Thyroid gland (tissue), 4 donors: Measurements from ENCODE around the gene TARBP2. TPM values are rescaled to one million over a fixed set of nuclear protein-coding genes. Genes with fewer than 3 reads are reported as not detected.

Experiments used
- DNase-seq, 2 donors: peaks; one replicate each; pipeline ENCODE4 v3.0.0-alpha.2; 2019
- H3K27ac ChIP-seq, 3 donors: fragments of 200-600 bp; sonication (generic); 1 replicate in 2 of 3; 2 replicates in 1 of 3; pipeline ENCODE4 v1.5.1; 2016 to 2019; ENCODE audit warnings: mild to moderate bottlenecking in 1 of 3, moderate library complexity in 1 of 3
- H3K27me3 ChIP-seq: fragments of 200-600 bp; sonication (generic); one replicate; pipeline ENCODE4 v1.5.1; 2019
- H3K36me3 ChIP-seq, 2 donors: fragments of 200-600 bp; sonication (generic); one replicate each; pipeline ENCODE4 v1.5.1; 2016 to 2019
- H3K4me1 ChIP-seq, 2 donors: fragments of 200-600 bp; sonication (generic); one replicate each; pipeline ENCODE4 v1.5.1; 2017 to 2019
- H3K4me3 ChIP-seq, 3 donors: fragments of 200-600 bp; sonication (generic); replicated peaks in 1 of 3; 1 replicate in 2 of 3; 2 replicates in 1 of 3; pipeline ENCODE4 v1.5.1; 2016; ENCODE audit warnings: mild to moderate bottlenecking in 1 of 3
- H3K9me3 ChIP-seq: fragments of 200-600 bp; sonication (generic); one replicate; pipeline ENCODE4 v1.5.1; 2017
- POLR2A ChIP-seq, 2 donors: fragments of 450-650 bp; IDR thresholded peaks; one replicate each; pipeline ENCODE4 v1.6.1; 2017; ENCODE audit warnings: antibody characterized with exemption in 2 of 2, mild to moderate bottlenecking in 2 of 2, moderate library complexity in 1 of 2
- WGBS, 2 donors: methylation state at CpG; one replicate each; pipeline ENCODE4 v1.1.5; 2017; 5-methylcytosine and 5-hydroxymethylcytosine counted together
- intact Hi-C: fragments of 100-400 bp; cut with DNase I; formaldehyde crosslinking; loops from one replicate; pipeline ENCODE4 v1.15.1; 2023
- total RNA-seq, 4 donors: library from RNA; depleted of rRNA; stranded (reverse); fragments of >200 nt; gene quantifications; one replicate each; pipeline ENCODE4 v1.2.3, GENCODE V29; 2016
- TF ChIP-seq, protein P1 (sequence below), 6 experiments: fragments of 200-600 bp in 3 of 6; fragments of 450-650 bp in 3 of 6; sonication (generic) in 3 of 6; IDR thresholded peaks; one replicate each; pipeline ENCODE4 v1.5.1; 2016 to 2019; ENCODE audit warnings: antibody characterized with exemption in 6 of 6, mild to moderate bottlenecking in 2 of 6, inconsistent platforms in 1 of 6, moderate library complexity in 1 of 6

The TARBP2 gene
- total RNA-seq, 4 donors from 2014 or later, result 31.2 to 44.8 (median 34.7) TPM

- H3K27ac ChIP-seq, result no peak overlapping the region
- DNase-seq, result no peak
- H3K36me3 ChIP-seq, result peaks cover 57 to 65% of the 10 kb centered on the region in 2 donors
- H3K4me1 ChIP-seq, result peaks cover 6 to 9% of the 10 kb centered on the region in 2 donors
- WGBS, 2 donors, result 97% methylated on average over 7 of the region's 7 CpGs
- no peaks in the 10 kb centered on the region for H3K27me3 ChIP-seq
- H3K4me3 ChIP-seq, result no peak overlapping the region
- H3K9me3 ChIP-seq, result no peaks in the 10 kb centered on the region
- intact Hi-C loops, result no loop called here
- TF ChIP-seq, protein P1, sequence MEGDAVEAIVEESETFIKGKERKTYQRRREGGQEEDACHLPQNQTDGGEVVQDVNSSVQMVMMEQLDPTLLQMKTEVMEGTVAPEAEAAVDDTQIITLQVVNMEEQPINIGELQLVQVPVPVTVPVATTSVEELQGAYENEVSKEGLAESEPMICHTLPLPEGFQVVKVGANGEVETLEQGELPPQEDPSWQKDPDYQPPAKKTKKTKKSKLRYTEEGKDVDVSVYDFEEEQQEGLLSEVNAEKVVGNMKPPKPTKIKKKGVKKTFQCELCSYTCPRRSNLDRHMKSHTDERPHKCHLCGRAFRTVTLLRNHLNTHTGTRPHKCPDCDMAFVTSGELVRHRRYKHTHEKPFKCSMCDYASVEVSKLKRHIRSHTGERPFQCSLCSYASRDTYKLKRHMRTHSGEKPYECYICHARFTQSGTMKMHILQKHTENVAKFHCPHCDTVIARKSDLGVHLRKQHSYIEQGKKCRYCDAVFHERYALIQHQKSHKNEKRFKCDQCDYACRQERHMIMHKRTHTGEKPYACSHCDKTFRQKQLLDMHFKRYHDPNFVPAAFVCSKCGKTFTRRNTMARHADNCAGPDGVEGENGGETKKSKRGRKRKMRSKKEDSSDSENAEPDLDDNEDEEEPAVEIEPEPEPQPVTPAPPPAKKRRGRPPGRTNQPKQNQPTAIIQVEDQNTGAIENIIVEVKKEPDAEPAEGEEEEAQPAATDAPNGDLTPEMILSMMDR (IDR thresholded peaks at IDR 0.05), result no peak
- no peak for TF ChIP-seq POLR2A (IDR thresholded peaks at IDR 0.05)
Observed at GRCh38 chr12:53532524-53533445, 31.7 kb downstream of the TARBP2 start.

DNA sequence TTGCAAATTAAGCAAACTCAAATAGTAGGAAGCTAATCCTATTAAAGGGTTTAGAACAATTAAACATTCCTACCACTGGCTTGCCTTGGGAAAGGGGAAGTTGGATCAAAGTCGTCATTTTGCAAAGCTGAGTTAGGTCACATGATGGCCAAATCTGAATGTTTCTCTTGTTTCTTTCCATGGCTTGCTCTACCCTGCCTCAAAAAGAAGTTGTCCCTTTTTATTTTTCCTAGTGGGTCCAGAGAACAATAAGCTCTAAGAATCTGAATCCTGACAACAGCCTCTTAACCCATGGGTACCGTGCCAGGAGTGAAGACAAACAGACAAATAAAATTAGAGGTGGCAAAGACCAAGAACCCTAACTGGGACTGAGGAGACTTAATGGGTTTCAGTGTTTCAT, 32.4 kb downstream of the TARBP2 start:
- no peak overlapping the region for H3K27ac ChIP-seq
- no peak for DNase-seq
- H3K36me3 ChIP-seq, result peaks cover 57 to 65% of the 10 kb centered on the region in 2 donors
- intact Hi-C loops, result no loop called here
- peaks cover 11 to 15% of the 10 kb centered on the region in 2 donors for H3K4me1 ChIP-seq
- H3K4me3 ChIP-seq, result no peak overlapping the region
- no peaks in the 10 kb centered on the region for H3K27me3 ChIP-seq
- WGBS, 2 donors, result 73 to 80% methylated on average over 2 of the region's 2 CpGs
- TF ChIP-seq POLR2A (IDR thresholded peaks at IDR 0.05), result no peak
- TF ChIP-seq, protein P1 (IDR thresholded peaks at IDR 0.05), result no peak
- H3K9me3 ChIP-seq, result no peaks in the 10 kb centered on the region

DNA sequence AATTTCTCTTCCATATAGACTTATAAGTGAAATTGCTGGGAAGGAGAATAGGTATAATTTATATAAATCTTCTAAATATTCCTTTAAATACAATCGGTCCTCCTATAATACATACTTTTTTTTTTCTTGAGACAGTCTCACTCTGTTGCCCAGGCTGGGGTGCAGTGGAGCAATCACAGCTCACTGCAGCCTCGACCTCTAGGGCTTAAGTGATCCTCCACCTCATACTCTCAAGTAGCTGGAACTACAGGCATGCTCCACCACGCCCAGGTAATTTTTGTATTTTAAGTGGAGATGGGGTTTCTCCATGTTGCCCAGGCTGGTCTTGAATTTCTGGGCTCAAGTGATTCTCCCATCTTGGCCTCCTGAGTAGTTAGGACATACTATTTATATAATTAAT, 35.9 kb downstream of the TARBP2 start:
- Histone ChIP-seq H3K27me3 (no peaks in the 10 kb centered on the region), H3K9me3 (no peaks in the 10 kb centered on the region), H3K4me1 (peaks cover 17 to 22% of the 10 kb centered on the region in 2 donors), H3K27ac (peak overlapping the region in 2 of 3 donors; percentile 32 to 49), H3K4me3 (no peak overlapping the region), H3K36me3 (peaks cover 47 to 57% of the 10 kb centered on the region in 2 donors)
- peak; percentile 58 to 62 for DNase-seq
- no peak for TF ChIP-seq POLR2A (IDR thresholded peaks at IDR 0.05)
- TF ChIP-seq, protein P1 (IDR thresholded peaks at IDR 0.05), result no peak
- intact Hi-C loops, result no loop called here
- 34 to 39% methylated on average over 3 of the region's 3 CpGs for WGBS, 2 donors

GRCh38 chr12:53538209-53538689, 37.2 kb downstream of the TARBP2 start:
- Histone ChIP-seq H3K36me3 (peaks cover 45 to 53% of the 10 kb centered on the region in 2 donors), H3K4me3 (no peak overlapping the region), H3K27ac (peak overlapping the region; percentile 0 to 49 (median 46)), H3K27me3 (no peaks in the 10 kb centered on the region), H3K4me1 (peaks cover 21 to 22% of the 10 kb centered on the region in 2 donors), H3K9me3 (no peaks in the 10 kb centered on the region)
- WGBS, 2 donors, result 0 to 14% methylated on average over 1 of the region's 1 CpG
- intact Hi-C loops, result no loop called here
- TF ChIP-seq, protein P1 (IDR thresholded peaks at IDR 0.05), result no peak
- no peak for TF ChIP-seq POLR2A (IDR thresholded peaks at IDR 0.05)
- DNase-seq, result peak in 1 of 2 donors; percentile 26

GRCh38 chr12:53539526-53539925, 38.4 kb downstream of the TARBP2 start:
- DNase-seq, result no peak
- intact Hi-C loops, result no loop called here
- Histone ChIP-seq H3K36me3 (peaks cover 32 to 41% of the 10 kb centered on the region in 2 donors), H3K4me1 (peaks cover 24 to 33% of the 10 kb centered on the region in 2 donors), H3K9me3 (no peaks in the 10 kb centered on the region), H3K4me3 (no peak overlapping the region), H3K27me3 (no peaks in the 10 kb centered on the region), H3K27ac (peak overlapping the region in 2 of 3 donors; percentile 46 to 49)
- TF ChIP-seq, protein P1 (IDR thresholded peaks at IDR 0.05), result no peak
- no peak for TF ChIP-seq POLR2A (IDR thresholded peaks at IDR 0.05)
- 100% methylated on average over 3 of the region's 3 CpGs for WGBS, 2 donors
